ENCODE results near the gene CACNA1A.

DNA sequence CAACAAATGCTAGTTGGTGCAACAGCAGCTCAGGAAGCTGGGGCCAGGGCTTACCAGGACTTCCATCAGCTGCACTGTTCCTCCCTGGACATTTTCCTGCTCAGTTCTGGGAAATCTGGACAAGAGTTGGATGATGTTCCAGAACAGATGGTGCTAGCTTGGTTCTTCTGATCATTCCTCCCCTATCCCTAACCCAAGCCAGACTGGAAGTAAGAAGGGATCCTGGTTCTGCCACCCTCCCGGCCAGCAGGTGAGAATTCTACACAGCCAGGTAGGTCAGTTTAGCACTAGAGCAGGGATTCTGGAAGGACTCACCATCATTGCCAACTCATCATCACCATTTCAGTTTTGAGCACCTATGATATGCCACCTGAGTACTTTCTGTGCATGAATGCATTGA is 30.2 kb downstream of the CACNA1A start:
- no peak for TF ChIP-seq CTCF (optimal IDR thresholded peaks at IDR 0.05 in 1 of 3, IDR thresholded peaks at IDR 0.05 in 1 of 3, conservative IDR thresholded peaks at IDR 0.05 in 1 of 3; ENCODE audit: extremely low read depth in 1 of 3, insufficient read depth in 2 of 3, low read length in 3 of 3)
- TF ChIP-seq EZH2 (IDR thresholded peaks at IDR 0.05; ENCODE audit: low read length) = no peak

All from keratinocyte (primary cell).